Measurements from ENCODE around the gene SNX30.

Gene SNX30

GRCh38 chr9:112867275-112867991, 116.9 kb downstream of the SNX30 start:
- DNase-seq (ENCODE audit: low read depth, low spot score): no peak
- H3K4me3 ChIP-seq (ENCODE audit: low read length): no peak overlapping the region

GRCh38 chr9:112868461-112868860, 117.9 kb downstream of the SNX30 start:
- DNase-seq (ENCODE audit: low read depth, low spot score): no peak
- H3K4me3 ChIP-seq (ENCODE audit: low read length): no peak overlapping the region

DNA sequence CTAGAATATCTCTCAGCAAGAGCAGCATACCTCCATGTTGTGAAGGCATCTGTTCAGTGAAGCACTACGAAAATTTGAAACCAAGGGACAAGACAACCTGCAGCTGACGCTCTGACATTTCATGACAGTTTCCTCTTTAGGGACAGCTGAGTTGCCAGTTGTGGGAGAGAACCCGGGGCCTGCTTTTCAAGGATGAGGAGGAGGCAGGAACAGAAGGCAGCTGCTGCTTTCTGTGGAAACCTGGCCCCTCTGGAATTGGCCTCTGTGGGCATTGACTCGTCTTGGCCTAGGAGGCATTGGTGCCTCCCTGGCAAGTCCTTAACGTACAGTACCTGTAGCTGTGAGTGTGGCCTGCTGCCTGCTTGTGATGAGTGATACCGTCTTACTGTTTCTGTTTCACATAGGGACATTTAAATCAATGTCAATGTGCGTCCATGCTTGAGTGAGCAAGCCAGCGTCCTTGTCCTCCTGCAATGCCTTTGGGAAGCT, 118.5 kb downstream of the SNX30 start:
- H3K4me3 ChIP-seq (ENCODE audit: low read length): no peak overlapping the region
- DNase-seq (ENCODE audit: low read depth, low spot score): no peak

DNA sequence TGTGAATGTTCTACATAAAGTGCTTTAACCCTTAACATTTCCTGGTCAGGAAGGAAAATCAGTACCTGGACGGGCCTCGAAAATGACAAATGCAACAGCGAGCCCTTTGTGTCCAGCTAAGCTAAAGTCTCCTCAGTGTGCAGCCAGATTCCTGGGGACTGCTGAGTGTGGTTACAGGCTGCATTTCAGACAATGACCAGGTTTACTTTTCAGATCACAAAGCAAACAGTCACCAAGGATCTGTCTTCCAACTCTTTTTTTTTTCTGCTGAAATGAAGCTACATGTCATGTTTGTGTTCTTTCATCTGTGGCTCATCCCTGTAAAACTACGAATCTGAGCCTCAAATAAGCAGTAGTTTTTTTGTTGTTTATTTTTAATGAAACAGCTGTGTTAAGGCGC, 119.4 kb downstream of the SNX30 start:
- DNase-seq (ENCODE audit: low read depth, low spot score): no peak
- no peak overlapping the region for H3K4me3 ChIP-seq (ENCODE audit: low read length)

DNA sequence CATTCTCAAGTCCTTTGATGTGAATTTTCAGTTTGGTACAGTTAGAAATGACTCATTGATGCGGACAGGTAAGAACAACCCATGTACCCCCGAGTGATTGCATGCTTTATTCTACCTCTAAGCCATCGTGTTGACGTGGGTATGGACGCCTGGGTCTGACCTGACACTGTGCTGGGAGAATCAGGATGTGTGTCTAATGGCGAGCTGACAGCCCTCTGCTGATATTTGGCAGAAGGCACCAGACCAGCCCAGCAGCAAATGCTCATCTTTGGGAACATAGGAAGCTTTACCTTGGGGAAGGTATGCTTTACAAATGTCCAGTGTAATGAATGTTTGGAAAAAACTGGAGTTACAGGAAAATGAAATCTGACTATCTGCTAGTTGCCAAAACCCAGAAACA, 120.0 kb downstream of the SNX30 start:
- DNase-seq (ENCODE audit: low read depth, low spot score): no peak
- no peak overlapping the region for H3K4me3 ChIP-seq (ENCODE audit: low read length)

DNA sequence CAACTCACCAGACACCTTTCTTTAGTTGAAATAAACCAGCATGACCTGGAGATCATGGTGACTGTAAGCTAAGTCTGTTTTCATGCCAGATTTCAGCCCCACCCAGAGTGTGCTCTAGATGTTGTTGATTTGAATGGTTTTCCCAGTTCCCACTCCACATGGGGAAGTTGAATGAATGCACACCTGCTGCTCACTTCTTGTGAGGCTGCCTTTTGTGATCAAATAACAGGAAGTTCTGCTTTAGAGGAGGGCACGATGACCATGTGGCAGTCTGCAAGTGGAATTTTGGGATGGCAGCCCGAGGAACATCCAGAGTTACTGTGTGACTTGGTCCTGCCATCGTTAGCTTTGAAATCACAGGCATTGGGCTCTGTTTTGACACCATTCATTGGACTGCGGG, 121.5 kb downstream of the SNX30 start:
- no peak overlapping the region for H3K4me3 ChIP-seq (ENCODE audit: low read length)
- DNase-seq (ENCODE audit: low read depth, low spot score): no peak

GRCh38 chr9:112873773-112874405, 123.3 kb downstream of the SNX30 start:
- no peak for DNase-seq (ENCODE audit: low read depth, low spot score)
- H3K4me3 ChIP-seq (ENCODE audit: low read length): no peak overlapping the region

DNA sequence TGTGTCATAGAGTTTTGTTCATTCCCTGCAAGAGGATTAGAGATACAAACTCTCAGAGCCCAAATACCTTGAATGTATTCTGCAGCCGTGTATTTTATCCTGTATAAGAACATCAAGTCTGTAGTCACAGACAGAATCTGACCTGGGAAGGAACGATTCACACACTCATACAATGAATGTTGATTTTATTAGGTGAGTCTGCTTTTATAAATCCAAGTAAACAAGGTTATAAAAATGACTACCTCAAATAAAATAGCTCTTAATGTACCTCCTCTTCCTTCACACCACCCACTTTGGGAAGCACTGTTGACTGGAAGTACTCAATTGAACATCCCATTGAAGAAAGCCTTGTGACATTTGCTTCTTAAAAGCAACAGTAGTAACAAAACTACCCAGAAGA, 128.2 kb downstream of the SNX30 start:
- H3K4me3 ChIP-seq (ENCODE audit: low read length): no peak overlapping the region
- DNase-seq (ENCODE audit: low read depth, low spot score): no peak

GRCh38 chr9:112880650-112881049, 130.1 kb downstream of the SNX30 start:
- no peak for DNase-seq (ENCODE audit: low read depth, low spot score)

DNA sequence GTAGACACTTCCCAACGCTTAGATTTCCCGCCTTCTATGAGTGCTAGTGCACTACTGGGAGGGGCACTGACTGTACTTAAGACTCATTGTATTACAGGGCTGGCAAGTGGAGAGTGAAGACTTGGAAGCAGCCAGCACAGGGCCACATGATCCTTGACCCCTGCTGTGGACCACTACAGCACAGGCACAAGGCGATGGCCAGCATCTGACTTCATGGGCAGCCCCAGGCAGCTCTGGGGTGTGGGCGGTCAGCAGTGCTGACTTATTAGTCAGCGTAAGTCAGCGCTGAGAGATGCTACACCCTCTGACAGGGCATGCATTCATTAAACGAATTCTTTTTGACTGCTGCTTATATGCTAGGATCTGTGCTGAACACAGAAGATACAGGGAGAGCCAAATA, 130.8 kb downstream of the SNX30 start:
- no peak overlapping the region for H3K4me3 ChIP-seq (ENCODE audit: low read length)
- no peak for DNase-seq (ENCODE audit: low read depth, low spot score)

More at GRCh38 chr9:112880650-112881049, 130.1 kb downstream of the SNX30 start:
- no peak overlapping the region for H3K4me3 ChIP-seq (ENCODE audit: low read length)

DNA sequence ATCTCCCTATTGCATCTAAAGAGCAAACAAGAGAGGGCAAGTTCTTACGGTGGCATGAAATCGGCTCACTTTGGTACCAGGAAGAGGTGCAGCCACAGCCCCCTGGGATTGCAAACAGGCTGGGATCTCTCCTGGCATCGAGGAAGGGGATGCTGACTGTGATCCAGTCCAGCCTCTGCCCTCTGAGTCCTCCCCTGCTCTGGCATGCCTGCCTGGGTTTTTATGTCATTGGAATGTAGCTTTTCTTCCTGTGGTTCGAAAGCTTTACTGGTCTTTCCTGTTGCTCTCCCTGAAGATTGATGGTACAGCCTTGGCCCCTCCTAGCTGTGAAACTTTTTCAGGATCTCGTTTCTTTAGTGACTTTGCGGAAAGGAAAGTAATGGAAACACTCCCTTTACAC, 133.5 kb downstream of the SNX30 start:
- DNase-seq (ENCODE audit: low read depth, low spot score): no peak
- no peak overlapping the region for H3K4me3 ChIP-seq (ENCODE audit: low read length)

GRCh38 chr9:112884721-112885120, 134.2 kb downstream of the SNX30 start:
- no peak for DNase-seq (ENCODE audit: low read depth, low spot score)
- no peak overlapping the region for H3K4me3 ChIP-seq (ENCODE audit: low read length)

DNA sequence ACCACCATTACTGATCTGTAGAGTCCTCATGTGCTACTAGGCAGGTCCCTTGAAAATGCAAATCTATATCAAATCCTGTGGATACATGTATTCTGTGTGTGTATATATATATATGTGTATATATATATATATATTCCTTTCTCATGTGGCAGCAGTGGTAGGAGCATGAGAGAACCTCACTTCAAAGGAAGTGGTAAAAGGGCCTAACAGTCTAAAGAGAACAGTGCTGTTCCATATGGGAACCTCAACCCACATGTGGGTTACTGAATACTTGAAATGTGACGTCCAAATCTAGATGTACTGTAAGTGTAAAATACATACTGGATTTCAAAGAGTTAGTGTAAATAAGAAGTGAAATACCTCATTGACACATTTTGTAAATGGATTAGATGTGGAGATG, 134.8 kb downstream of the SNX30 start:
- peak; percentile 73 for DNase-seq (ENCODE audit: low read depth, low spot score)
- no peak overlapping the region for H3K4me3 ChIP-seq (ENCODE audit: low read length)

GRCh38 chr9:112886351-112886750, 135.8 kb downstream of the SNX30 start:
- H3K4me3 ChIP-seq (ENCODE audit: low read length): no peak overlapping the region
- no peak for DNase-seq (ENCODE audit: low read depth, low spot score)

- no peak overlapping the region for H3K4me3 ChIP-seq (ENCODE audit: low read length)
- no peak for DNase-seq (ENCODE audit: low read depth, low spot score)
These were observed 136.8 kb downstream of the SNX30 start for GRCh38 chr9:112887381-112887780.

DNA sequence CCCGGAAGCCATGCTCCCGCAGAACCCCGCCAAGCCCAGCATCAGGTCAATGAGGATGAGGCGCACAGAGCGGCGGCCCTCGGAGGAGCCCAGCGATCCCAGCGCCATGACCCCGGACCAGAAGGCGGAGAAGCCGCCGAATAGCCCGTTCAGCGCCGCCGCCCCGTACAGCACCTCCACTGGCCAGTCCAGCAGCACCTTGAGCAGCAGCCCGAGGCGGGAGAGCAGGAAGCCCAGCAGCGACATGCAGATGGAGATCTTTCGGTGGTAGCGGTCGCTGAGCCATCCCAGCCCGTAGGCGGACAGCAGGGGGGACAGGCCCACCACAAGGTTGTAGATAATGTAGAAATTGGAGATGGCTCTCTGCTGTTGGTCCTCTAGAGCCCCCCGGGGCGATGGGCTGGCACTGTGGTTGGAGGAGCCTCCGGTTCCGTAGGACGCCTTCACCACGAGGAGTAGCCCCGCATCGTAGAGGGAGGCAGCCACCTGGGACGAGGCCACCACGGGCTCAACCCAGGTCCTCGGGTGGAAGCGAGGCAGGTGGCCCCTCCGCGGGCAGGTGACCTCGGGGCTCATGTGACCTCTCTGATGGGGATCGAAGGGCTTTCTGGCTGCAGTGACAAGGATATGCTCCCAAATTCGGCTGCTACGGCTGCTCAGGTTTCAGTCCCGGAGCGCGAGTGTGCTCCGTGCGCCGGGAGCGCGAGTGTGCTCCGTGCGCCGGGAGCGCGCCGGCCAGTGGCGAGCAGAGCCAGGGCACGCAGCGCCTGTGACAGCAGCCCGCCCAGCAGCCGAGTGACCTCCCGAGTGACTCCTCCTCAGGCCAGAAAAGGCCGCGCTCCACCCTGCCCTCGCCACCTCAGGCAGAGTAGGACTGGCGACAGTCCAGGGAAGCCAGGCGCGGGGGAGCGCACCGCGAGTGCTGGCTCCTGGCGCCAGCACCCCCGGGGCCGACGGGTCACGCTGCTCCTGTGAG, 139.8 kb downstream of the SNX30 start, which contains the start of gene SLC46A2:
SLC46A2 (minus strand) TSS at position 771 of the 976 bp plus-strand sequence; CDS start at position 576, 195 bp downstream.
- no peak for DNase-seq (ENCODE audit: low read depth, low spot score)
- H3K4me3 ChIP-seq (ENCODE audit: low read length): no peak within 1 kb of the TSS

DNA sequence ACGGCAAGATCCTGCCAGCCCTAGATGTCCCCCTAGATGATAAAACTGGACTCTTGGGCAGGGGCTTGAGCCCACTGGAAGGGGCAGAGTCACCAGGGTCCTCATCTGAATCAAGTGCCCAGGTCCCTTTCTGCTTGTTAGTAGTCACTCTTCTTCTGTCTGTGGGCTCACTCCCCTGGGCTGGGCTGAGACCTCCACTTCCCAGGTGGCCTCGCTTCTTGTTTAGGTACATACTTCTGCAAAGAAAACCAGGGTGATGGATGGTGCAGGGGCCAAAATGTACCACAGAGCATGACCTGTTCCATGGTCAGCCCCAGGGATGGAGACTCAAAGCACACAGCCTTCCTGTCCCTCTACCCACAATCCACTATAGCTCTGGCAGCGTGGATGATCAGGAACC, 141.0 kb downstream of the SNX30 start:
- no peak overlapping the region for H3K4me3 ChIP-seq (ENCODE audit: low read length)
- no peak for DNase-seq (ENCODE audit: low read depth, low spot score)

GRCh38 chr9:112892981-112893380, 142.4 kb downstream of the SNX30 start:
- H3K4me3 ChIP-seq (ENCODE audit: low read length): no peak overlapping the region
- DNase-seq (ENCODE audit: low read depth, low spot score): no peak

GRCh38 chr9:112894041-112894440, 143.5 kb downstream of the SNX30 start:
- no peak for DNase-seq (ENCODE audit: low read depth, low spot score)
- no peak overlapping the region for H3K4me3 ChIP-seq (ENCODE audit: low read length)

GRCh38 chr9:112894699-112895098, 144.1 kb downstream of the SNX30 start:
- H3K4me3 ChIP-seq (ENCODE audit: low read length): no peak overlapping the region
- no peak for DNase-seq (ENCODE audit: low read depth, low spot score)
